Stimulated activated CD8-positive, alpha-beta memory T cell treated with anti-CD3 and anti-CD28 coated beads, Interleukin-15, amount 100 ng/mL, for 24 hours (primary cell): ENCODE measurements around the gene BCHE.

Source experiments
- DNase-seq: peaks from one replicate; pipeline ENCODE4 v3.0.0-alpha.2; 2020; ENCODE audit warnings: low read depth

BCHE gene

GRCh38 chr3:165749821-165750220, 87.4 kb downstream of the BCHE start:
- no peak for DNase-seq

- no peak for DNase-seq
These were observed 88.0 kb downstream of the BCHE start for GRCh38 chr3:165749241-165749640.

- no peak for DNase-seq
These were observed 89.1 kb downstream of the BCHE start for GRCh38 chr3:165748094-165748493.

- DNase-seq: no peak
These were observed 90.3 kb downstream of the BCHE start for GRCh38 chr3:165746874-165747273.

GRCh38 chr3:165744025-165744424, 93.2 kb downstream of the BCHE start:
- DNase-seq: no peak

GRCh38 chr3:165742351-165742750, 94.9 kb downstream of the BCHE start:
- DNase-seq: no peak

GRCh38 chr3:165729756-165730155, 107.5 kb downstream of the BCHE start:
- no peak for DNase-seq

GRCh38 chr3:165728924-165729323, 108.3 kb downstream of the BCHE start:
- DNase-seq: no peak

GRCh38 chr3:165725296-165725695, 111.9 kb downstream of the BCHE start:
- DNase-seq: no peak
